Stimulated activated CD4-positive, alpha-beta T cell treated with anti-CD3 and anti-CD28 coated beads, Interleukin-2, amount 100 ng/mL, for 4 hours (primary cell): ENCODE data around the gene PTPN14.

ENCODE experiments used
- DNase-seq: peaks from one replicate; pipeline ENCODE4 v3.0.0-alpha.2; 2020; ENCODE audit warnings: low read depth

PTPN14 gene

DNA sequence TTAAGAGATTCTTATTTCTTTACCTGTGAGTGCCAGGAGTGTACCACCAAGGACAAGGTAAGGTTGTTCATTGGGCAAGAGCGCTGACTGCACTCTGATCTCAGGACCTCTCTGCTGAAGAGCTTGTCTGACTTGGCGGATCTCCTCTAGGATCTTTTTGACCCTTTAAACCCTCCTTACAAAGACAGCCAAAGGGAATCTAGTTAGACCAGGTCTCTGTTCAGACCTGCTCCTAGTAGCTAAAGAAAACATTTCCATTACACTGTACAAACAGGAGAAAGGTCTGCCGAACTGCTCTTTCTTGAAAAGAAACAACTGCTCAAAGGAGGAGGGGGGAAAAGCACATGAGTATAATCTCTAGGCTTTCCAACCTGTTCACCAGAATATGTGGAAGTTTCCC, 221.2 kb downstream of the PTPN14 start:
- no peak for DNase-seq

DNA sequence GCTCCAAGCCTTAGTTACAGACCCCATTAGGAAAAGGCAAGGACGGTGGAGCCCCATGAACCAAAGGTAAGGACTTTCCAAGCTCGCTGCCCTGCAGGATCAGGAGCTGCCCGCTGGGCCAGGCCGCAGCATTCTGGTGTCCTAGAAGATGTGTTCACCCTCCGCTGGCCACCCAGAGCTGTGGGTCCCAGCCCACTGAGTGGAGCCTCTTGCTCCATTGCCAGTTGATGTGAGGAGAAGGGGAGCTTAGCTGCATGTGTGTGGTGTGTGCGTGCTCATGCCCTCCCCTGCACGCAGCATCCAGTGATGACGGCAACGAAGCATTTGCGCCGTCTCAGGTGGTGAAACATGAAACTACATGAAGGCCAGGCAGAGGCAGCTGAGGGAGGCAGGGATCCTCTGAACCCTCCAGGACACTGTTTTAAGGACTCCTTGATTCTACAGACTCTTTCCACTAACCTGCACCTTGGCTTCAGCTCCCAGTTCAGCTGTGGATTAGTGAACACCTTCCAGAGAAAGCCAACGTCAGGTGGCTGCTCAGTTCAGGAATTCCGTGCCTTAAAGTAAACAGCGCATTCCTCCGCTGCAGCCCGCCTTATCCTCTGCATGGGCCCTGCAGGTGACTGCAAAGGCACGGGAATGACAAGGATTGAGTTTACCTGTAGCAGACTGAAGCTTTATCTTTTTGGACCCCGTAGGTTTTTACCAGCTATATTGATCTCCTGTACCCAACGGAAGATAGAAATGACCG, 221.8 kb downstream of the PTPN14 start:
- no peak for DNase-seq

DNA sequence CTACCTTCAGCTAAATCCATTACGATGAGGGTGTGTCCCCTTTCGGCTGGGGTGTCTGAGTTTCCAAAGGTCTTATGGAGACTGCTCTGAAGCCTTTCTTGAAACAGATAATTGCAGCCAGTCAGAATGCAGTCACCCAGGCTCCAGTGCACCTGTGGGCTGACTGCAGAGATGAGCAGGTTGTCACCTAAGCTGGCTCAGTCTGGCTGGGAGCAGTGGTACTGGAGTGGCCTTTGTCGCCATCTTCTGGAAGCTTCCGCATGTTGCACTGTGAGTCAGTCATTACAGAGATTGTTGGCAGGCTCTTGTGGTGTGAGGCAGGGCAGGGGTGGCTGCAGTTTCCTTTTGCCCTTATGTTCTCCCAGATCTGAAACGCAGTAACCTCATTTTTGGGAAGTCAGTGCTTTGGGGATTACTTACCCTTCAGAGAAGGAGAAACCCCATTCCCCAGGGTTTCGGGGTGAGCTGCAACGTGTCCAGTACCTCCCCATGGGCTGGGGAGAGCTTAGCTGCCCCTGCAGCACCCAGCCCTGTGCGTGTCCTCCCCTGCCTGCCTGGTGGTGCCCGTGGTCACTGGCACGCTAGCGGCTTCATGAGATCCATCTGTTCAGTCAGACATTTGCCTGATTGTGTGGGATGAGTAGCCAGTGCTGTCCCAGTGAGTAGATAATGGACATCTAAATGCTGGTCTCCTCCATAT, 222.5 kb downstream of the PTPN14 start:
- DNase-seq: peak; percentile 66

DNA sequence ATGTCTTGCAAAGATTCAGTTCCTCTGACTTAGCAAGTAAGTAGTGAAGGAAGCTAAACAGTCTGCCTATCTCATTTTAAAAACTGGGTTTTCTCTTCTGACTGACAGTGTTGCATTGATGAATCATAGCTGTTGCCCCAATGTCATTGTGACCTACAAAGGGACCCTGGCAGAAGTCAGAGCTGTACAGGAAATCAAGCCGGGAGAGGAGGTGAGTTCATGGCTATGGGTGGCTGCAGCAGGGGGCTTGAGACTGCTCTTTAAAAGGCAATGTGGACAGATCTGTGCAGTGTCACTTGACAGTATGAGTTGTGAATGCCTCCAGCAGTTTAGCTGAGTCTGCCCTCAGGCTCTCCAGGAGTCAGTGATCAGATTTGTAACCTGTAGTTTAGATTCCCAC, 223.9 kb downstream of the PTPN14 start:
- no peak for DNase-seq

DNA sequence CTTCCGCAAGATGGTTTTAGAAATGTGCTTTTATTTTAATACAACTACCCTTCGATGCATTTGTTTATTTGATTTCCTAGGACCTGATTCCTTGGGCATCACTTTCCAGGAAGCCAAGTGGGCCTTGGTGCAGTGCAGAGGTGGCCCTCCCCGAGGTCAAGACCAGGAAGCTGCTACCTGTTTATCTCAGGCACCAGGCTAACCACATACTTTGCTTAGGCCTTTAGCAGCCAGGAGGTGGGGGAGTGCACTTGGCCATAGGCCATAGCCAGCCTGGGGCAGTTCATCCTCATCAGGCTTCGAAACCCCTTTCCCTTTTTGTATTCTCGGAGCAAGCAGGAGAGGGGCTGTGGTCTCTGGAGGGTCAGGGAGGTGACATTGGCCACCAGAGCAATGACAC, 225.0 kb downstream of the PTPN14 start:
- no peak for DNase-seq

DNA sequence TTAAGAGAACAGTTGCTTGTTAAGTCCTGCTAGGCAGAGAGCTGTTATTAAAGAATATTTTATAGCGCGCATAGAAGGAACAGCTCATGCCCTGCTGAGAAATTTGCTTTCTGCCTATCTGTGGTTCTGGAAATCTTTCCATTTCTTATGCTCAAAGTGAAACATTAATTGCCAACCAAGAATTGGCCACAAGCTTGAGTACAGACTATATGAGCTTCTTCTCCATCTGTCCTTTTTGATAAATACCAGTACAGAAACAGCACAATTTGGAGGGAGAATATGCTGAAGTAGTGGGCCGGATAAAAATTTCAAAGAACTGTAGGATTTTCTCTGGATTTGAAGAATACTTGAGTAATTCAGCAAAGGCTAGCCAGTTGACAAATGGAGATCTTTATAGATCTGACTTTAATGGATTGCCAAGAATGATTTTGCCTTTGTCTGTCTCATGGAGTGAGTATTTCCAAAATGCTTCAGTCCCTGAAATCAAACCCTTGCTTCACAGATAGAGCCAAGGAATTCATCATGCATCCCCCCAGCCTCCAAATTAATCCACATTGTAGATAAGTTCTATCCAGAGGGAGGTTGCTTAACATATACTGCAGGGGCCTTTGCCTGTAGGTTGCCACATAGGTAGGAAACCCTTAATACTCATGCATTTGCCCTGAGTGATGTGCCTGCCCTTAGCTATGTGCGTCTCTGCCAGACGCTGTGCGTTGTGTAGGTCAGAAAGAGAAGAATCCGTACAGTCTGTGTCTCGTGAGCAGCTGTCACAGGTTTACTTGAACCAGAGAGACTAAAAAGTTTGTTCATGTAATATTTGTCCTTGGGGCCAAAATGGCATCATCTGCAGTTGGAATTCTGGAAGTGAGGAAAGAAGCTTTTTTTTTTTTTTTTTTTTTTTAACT, 226.3 kb downstream of the PTPN14 start:
- no peak for DNase-seq

DNA sequence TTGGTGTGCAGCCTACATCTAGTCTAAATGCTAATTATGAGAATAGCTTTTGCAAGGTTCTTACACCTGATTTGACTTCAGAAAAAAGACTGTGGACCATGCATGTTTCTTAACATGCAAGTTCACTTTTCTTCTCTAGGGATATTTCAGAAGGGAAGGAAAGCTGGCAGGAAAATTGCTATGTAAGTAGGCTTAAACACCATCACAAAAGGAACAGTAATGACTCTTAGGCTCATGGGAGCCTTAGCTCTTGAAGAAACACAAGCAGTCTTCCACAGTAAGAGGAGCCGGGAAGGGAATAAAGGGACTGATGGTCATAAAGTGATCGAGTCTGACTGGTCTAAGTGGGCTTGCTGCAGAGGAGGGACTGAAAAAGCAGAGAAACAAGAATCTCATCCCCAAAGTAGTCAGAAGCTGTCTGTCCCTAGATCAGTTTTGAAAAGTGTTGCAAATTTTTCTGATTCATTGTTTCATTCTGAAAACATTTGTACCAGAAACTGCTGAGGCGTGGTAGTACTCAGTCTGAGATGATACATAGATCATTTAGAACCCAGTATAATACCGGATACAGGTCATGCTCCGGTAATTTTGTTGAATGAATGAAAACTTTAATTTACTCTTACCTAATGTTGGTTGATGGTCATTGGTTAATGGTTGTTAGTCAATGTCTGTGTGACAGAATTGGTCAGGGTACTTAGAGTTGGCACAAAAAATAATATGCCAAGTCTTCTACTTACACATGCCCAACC, 229.5 kb downstream of the PTPN14 start:
- DNase-seq: no peak

DNA sequence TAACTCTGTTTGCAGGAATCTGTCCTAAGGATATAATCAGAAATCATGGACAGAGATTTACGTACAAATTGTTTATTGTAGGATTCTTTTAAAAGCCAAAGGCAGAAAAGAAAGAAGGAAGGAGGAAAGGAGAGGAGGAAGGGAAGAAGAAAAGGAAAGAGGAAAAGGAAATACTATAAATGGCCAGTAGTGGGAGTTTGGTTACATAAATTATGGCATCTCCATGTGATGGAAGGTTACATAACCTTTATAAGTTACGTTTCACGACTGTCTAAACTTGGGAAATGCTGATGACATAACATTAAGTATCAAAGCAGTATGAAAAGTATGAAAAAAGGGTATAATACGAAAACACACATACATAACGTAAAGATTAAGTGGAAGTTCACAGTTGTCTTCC, 231.5 kb downstream of the PTPN14 start:
- no peak for DNase-seq

DNA sequence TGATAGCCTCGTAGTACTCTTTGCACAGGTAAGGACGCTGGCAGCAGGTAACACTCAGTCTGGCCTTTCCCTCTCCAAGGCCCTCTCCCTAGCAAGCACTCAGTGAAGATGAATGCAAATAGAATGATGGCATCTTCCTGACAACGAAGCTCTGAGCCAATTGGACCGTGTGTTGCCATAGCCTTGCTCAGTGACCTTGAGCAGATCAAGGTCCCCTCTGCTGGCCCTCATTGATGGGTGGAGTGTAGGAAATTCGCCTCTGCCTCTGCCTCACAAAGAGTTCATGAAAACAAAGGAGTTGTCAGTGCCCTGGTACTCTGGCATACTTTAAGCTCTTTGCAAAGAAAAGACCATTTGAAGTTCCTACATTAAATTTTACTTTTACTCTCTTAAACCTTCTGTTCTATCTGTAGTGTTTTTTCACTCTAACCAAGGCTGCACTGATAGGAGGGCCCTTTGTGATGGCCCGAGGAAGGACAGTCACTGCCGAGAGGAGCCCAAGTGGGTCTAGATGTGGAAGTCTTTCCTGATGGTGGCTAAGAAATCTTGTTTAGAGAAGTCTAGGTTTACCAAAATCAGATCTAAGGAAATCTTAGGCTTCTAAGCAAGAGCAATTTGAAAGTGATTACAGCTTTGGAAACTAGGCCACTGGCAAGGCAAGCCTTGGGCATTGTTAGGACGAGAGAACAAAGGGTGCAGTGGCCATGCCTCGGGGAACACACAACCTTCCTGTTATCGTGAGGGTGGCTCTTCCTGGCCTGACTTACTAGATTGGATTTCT, 232.3 kb downstream of the PTPN14 start:
- DNase-seq: no peak

DNA sequence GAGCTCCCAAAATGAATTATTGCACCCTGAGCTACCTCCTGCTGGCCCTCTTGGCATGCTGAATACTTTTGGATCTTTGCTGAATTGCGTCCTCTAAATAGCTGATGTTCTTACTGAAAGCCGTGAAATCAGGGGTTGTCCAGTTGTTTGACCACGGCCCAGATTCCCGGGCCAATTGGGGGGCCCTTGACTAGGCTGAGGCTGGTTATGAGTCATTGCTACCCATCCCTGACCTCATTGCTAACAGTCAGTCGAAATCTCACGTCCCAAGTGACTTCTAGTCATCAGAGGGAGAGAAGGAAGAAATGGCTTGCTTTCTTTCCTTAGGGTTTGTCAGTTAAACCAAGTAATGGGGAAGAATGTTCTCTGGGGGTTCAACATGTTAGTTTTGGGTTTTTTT, 233.0 kb downstream of the PTPN14 start:
- no peak for DNase-seq

DNA sequence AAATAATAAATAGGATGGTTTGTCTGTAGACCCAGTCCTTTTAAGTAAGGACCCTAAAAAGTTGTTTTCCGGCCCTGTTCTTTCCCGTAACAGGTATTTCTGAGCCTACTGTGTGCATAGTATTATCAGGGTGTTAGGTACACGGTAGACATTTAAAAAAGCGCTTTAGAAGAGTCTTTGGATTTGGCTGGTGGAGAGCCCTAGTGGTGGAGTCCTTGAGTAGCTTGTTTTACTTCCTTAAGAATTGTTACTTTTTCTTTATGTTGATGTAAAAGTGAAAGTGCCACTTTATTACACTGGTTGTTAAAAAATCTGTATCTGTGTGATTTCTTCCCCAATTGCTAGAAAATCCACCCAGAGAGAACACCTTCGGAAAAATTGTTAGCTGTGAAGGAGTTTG, 233.7 kb downstream of the PTPN14 start:
- DNase-seq: no peak

DNA sequence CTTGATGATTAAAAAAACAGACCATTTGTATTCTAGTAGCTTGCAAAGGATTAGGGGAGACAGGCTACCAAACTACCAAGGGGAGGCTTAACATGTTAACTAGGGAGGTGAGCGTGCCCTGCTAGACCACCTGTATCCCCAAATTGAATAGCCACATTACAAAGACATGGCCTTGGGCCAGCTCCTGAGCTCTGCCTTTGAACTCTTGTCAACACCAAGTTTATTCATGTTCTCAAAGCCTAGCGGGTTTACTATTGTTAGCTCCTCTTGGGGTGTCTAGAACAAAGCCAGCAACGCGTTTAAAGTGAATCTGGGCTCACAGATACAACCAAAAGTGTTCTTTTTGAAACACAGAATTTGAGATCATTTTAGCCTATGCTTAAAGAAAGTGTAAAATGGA, 234.1 kb downstream of the PTPN14 start:
- no peak for DNase-seq

DNA sequence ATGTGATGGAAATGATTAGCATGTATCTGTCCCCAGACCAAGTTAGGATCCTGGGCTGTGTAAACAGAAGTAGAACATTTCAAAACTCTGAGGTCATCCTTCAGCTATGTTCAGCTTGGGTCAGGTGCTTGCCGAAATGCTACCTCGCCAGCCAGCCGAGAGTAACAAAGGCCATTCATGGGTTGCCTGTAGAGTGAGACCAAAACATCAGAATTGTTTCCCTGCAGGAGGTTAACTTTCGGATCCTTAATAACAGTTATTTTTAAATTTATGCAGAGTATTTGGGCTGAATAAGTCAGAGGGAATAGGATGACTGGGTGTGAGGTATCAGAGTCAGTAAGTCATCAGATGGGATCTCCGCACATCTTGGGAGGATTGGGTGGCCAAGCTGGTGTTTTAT, 234.8 kb downstream of the PTPN14 start:
- DNase-seq: no peak

DNA sequence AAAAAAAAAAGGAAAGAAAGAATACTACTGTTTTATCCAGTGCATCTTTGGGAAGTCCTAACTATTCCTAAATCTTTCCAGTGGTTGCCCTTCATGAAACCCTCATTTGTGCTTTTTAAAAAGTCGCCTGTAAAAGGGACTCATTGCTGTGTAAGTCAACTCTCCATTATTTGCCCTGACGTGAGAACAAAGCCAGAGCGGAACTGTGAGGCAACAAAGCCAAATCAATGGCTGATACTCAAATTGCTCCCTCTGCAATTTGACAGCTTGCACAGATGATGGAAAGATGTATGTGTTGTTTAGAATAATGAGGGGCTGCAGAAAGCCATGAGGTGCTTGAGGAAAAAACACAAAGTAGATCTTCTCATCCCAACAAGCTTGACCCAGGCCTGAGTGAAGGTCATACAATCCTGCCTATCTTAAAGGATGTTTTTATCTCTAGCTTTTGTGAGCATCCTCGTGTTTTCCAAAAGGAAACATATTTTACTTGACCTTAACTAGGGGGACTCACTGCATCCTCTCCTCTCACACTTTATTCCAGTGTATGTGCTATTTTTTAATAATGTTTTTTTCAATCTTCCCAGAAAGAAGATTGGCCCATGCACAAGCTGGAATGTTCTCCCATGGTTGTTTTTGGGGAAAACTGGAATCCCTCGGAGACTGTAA, 237.1 kb downstream of the PTPN14 start:
- DNase-seq: no peak

DNA sequence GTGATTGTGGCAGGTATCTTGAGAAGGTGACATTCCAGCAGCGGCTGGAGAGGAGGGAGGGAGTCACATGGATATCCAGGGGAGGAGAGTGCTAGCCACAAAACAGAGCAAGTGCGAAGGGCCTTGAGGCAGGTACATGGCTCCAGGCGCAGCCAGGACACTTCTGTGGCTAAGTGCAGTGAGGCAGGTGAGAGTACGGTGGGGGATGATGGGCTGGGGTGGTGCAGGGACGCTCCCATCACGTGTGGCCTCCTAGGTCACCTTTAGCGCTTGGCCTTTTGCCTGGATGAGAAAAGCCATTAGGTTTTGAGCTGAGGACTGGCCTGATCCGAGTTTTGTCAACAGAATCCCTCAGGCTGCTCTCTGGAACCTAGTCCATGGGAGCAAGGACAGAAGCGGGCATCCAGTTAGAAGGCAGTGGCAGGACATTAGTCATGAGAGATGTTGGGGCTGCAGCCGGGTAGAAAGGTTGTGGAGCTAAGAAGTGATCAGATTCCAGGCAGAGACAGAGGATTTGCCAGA, 238.8 kb downstream of the PTPN14 start:
- DNase-seq: no peak

DNA sequence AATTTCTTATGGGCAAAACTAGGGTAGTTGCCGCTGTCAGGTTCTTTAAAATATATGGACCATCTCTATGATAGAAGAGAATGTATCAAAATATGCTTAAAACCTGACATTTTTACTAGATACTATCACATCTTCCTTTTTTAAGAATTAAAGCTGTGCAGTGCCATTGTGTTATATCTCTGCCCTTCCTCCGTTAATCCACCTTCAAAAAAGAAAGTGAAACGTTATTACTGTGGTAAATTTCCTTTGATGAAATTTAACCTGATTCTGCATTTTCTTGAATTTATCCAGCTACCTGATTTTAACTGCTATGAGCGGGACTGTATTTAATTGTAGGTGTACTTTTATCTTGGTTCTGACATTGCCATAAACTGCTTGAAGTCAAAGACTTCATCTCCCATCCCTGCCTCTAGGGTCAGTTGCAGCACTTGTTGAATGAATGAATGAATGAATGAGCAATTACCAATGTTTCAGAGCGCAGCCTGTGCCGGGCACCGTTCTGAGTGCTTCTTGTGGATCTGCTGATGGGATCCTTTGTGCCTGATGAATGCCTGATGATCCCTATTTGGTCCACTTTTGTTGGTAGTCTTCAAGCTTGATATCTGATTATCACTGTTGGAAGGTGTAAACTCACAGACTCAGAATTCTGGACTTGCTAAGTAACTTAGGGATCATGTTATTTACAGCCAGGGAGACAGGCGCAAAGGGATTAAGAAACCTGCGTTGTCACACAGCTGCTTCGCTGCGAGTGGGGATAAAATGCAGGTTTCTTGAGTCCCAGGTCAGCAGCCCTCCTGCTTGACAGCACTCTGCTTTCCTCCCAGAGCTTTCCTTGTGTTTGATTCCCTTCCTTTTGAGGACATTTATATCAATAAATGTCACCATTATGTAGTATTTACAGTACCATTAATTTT, 240.4 kb downstream of the PTPN14 start:
- no peak for DNase-seq

DNA sequence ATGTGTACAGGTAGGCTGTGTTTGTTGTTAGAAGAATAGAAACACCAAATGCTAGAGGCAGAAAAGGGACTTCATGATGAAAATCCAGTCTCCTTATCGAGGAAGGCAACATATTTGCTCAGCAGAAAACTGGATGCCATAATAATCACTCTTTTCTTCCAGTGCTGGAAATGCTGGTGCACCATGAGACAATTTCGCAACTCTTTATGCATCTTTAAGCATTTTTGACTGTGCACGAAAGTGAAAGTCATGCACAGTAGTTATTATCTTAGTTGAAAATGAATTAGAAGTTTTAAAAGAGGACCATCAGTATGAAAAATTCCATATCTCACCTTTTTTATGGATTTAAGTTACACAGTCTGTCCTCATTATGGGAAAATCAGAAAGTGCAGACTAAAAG, 241.4 kb downstream of the PTPN14 start:
- no peak for DNase-seq

DNA sequence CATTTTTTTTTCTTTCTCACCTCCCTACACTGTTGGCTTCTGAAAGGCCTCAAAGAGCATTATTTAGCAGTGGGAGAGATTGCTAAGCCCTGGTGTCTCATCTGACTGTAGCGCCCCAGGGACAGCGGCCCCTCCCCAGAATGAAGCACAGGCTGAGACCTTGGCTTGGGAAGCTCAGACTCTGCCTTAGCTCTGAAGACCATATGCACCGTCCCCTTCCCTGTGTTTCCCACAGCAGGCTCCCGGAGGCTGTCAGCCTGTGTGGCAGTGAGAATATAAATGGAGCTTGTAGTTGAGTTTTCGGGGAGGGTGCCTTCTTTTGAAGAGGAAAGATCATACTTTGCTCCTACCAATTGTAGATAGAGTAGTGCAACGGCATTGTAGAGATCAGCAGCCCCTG, 245.1 kb downstream of the PTPN14 start:
- DNase-seq: no peak

DNA sequence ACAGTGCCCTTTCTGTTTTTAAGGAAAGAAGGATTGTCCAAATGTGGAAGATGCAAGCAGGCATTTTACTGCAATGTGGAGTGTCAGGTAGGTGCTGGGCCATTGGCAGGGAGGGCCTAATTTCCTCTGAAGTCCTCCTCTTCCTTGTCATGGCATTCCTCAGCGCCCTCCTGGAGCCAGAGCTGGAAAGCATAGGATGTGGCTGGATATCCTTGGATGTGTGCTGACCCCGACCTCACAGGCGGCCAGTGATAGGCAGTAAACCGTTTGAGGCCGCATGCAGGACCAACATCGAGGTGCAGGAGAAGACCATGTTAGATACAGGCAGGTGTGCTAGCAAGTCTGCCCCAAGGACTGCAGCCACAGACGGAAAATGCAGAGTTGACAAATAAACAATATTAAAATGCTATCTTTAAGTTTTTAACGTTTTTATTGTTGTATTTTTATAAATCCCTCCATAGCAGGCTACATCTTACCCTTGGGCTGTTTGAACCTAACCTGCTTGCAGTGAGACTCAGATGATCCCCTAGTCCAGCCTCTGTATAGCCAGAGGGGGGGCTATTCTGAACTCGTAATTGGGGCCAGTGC, 246.1 kb downstream of the PTPN14 start:
- DNase-seq: no peak
